Right lobe of liver (tissue), 6 donors: ENCODE results near the gene TENM4. TPM values are rescaled to one million over a fixed set of nuclear protein-coding genes. Genes with fewer than 3 reads are reported as not detected.
"Not testable (repeated sequence)": the region's sequence is repeated elsewhere in the genome, so short reads cannot be mapped to it uniquely, and the experiment has no call there.

Source experiments
- ATAC-seq, 4 donors: fragments of 200-7000 bp; cut with Tn5 transposase; one replicate each; pipeline ENCODE4 v1.9.1; 2020; ENCODE audit warnings: mild to moderate bottlenecking in 4 of 4, moderate library complexity in 4 of 4
- DNase-seq, 3 donors: peaks; one replicate each; pipeline ENCODE4 v3.0.0-alpha.2; 2020
- H3K27ac ChIP-seq, 3 donors: fragments of 200-600 bp; one replicate each; pipeline ENCODE4 v1.8.0; 2022
- H3K27me3 ChIP-seq, 2 donors: fragments of 200-600 bp; one replicate each; pipeline ENCODE4 v1.8.0; 2022
- H3K36me3 ChIP-seq, 4 donors: fragments of 200-600 bp; sonication (generic) in 1 of 4; one replicate each; pipeline versions ENCODE4 v1.5.1 to v1.8.0; 2017 to 2022; ENCODE audit warnings: control low read depth in 1 of 4
- H3K4me1 ChIP-seq, 4 donors: fragments of 200-600 bp; sonication (generic) in 1 of 4; one replicate each; pipeline versions ENCODE4 v1.5.1 to v1.8.0; 2017 to 2022; ENCODE audit warnings: control low read depth in 1 of 4
- H3K4me3 ChIP-seq, 3 donors: fragments of 200-600 bp; one replicate each; pipeline ENCODE4 v1.8.0; 2022
- H3K9me3 ChIP-seq, 4 donors: fragments of 200-600 bp; sonication (generic) in 1 of 4; one replicate each; pipeline versions ENCODE4 v1.5.1 to v1.8.0; 2017 to 2022; ENCODE audit warnings: control low read depth in 1 of 4
- CTCF ChIP-seq, 4 donors: fragments of 200-600 bp in 3 of 4; fragments of 450-650 bp in 1 of 4; IDR thresholded peaks; one replicate each; pipeline versions ENCODE4 v1.5.1 to v1.8.0; 2016 to 2022; ENCODE audit warnings: antibody characterized with exemption in 4 of 4, mild to moderate bottlenecking in 2 of 4
- POLR2A ChIP-seq: fragments of 450-650 bp; IDR thresholded peaks from one replicate; pipeline ENCODE4 v1.6.1; 2017; ENCODE audit warnings: antibody characterized with exemption, mild to moderate bottlenecking
- WGBS: methylation state at CpG from one replicate; pipeline ENCODE4 v1.1.6; 2018; ENCODE audit warnings: low coverage, low lambda C conversion rate; ENCODE audit not compliant: insufficient coverage; ENCODE audit errors: missing lambda C conversion rate; 5-methylcytosine and 5-hydroxymethylcytosine counted together
- intact Hi-C, 2 donors: fragments of 100-400 bp; cut with DNase I; formaldehyde crosslinking; loops; one replicate each; pipeline versions ENCODE4 v1.11.2 to v1.14.1; 2022
- total RNA-seq, 6 experiments: library from RNA; depleted of rRNA in 2 of 6; stranded (reverse); fragments of >200 nt in 2 of 6; fragmentation: NEBNext Ultra II Directional in 3 of 6; extraction: Animal tissue kit (Norgen Biotek cat#: 25700) in 3 of 6; gene quantifications; one replicate each; pipeline versions ENCODE4 v1.1.0 to v1.2.4, GENCODE V29; 2016 to 2023
- donor health status: DM: no; HTN: yes; CAD: no.
- donor health status: DM: no; HTN: no; CAD: no.
- donor health status: DM: no; HTN: no; CAD: no.
- donor health status: DM: no; HTN: yes; CAD: no.
- donor health status: DM: no; HTN: yes; CAD: no.

TENM4 gene
- total RNA-seq, 6 experiments from 2014 or later: 0.04 to 0.58 (median 0.14) TPM; not detected in 2

DNA sequence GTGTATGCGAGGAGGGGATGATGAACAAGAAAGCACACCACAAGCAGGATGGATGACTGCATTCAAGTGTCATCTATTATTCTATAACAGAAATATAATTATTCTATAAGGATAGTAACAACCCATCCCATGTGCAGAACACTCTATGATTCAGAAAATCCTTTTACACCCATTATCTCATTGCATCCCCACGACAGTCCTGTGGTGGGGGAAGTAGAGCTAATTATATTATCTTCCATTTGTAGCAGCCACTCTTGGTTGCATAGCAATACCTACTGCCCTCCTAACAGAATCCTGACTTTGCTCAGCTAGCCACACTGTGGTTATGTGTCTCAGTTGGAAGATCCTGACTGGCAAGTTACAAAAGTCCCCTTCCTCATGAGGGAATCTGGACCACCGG is 459.7 kb downstream of the TENM4 start:
- no peak overlapping the region for H3K27ac ChIP-seq
- no peak for ATAC-seq

GRCh38 chr11:78978831-78979230 is 462.0 kb downstream of the TENM4 start:
- ATAC-seq: no peak
- intact Hi-C loops: no loop called here
- H3K4me3 ChIP-seq: no peak overlapping the region

More for the DNA sequence above, 459.7 kb downstream of the TENM4 start:
- intact Hi-C loops: no loop called here
- 51% methylated on average over 2 of the region's 3 CpGs for WGBS
- TF ChIP-seq POLR2A: no peak
- no peak for TF ChIP-seq CTCF (IDR thresholded peaks at IDR 0.05)
- Histone ChIP-seq H3K4me1 (peaks cover 0 to 9% (median 0%) of the 10 kb centered on the region in 4 donors), H3K4me3 (no peak overlapping the region), H3K9me3 (no peaks in the 10 kb centered on the region), H3K27me3 (no peaks in the 10 kb centered on the region), H3K36me3 (no peaks in the 10 kb centered on the region)
- no peak for DNase-seq

DNA sequence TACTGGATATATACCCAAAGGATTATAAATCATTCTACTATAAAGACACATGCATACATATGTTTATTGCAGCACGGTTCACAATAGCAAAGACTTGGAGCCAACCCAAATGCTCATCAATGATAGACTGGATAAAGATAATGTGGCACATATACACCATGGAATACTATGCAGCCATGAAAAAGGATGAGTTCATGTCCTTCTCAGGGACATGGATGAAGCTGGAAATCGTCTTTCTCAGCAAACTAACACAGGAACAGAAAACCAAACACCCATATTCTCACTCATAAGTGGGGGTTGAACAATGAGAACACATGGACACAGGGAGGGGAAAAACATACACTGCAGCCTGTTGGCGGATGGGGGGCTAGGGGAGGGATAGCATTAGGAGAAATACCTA is 463.0 kb downstream of the TENM4 start:
- DNase-seq, H3K27ac ChIP-seq, H3K36me3 ChIP-seq, ATAC-seq, intact Hi-C loops, H3K27me3 ChIP-seq, H3K4me3 ChIP-seq, H3K9me3 ChIP-seq, H3K4me1 ChIP-seq: not testable (repeated sequence)
- WGBS: 69% methylated on average over 3 of the region's 3 CpGs

More at GRCh38 chr11:78978831-78979230, 462.0 kb downstream of the TENM4 start:
- no peak overlapping the region for H3K27ac ChIP-seq
- WGBS: no CpG with 5 or more reads among the region's 2 CpGs
- TF ChIP-seq POLR2A (no peak), CTCF (IDR thresholded peaks at IDR 0.05) (no peak)
- no peaks in the 10 kb centered on the region for H3K36me3 ChIP-seq
- H3K27me3 ChIP-seq: no peaks in the 10 kb centered on the region
- H3K9me3 ChIP-seq: no peaks in the 10 kb centered on the region
- H3K4me1 ChIP-seq: no peaks in the 10 kb centered on the region
- DNase-seq: no peak

DNA sequence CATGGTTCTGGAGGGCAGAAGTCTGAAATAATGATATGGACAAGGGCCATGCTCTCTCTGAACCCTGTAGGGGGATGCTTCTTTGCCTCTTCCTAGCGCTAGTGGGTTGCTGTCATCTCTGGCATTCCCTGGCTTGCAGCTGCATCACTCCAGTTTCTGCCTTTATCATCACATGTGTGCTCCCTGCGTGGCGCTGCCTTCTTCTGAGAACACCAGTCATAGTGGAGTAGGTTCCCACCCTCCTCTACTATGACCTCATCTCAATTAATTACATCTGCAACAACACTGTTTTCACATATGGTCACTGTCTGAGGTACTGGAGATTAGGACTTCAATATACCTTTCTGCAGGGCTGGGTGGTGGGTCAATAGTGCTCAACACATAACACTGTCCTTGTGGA is 463.8 kb downstream of the TENM4 start:
- H3K27me3 ChIP-seq: no peaks in the 10 kb centered on the region
- intact Hi-C loops: no loop called here

GRCh38 chr11:78975081-78975480 is 465.7 kb downstream of the TENM4 start:
- Histone ChIP-seq H3K4me3 (no peak overlapping the region), H3K9me3 (no peaks in the 10 kb centered on the region), H3K36me3 (no peaks in the 10 kb centered on the region), H3K27me3 (no peaks in the 10 kb centered on the region), H3K4me1 (no peaks in the 10 kb centered on the region), H3K27ac (no peak overlapping the region)
- ATAC-seq (no peak), DNase-seq (no peak)
- 47% methylated on average over 2 of the region's 5 CpGs for WGBS
- intact Hi-C loops: no loop called here
- TF ChIP-seq CTCF (IDR thresholded peaks at IDR 0.05) (no peak), POLR2A (no peak)

More for the DNA sequence above, 463.8 kb downstream of the TENM4 start:
- DNase-seq (no peak), ATAC-seq (no peak)
- H3K9me3 ChIP-seq: no peaks in the 10 kb centered on the region
- 70% methylated on average over 2 of the region's 3 CpGs for WGBS
- TF ChIP-seq POLR2A: no peak
- no peak for TF ChIP-seq CTCF (IDR thresholded peaks at IDR 0.05)
- H3K4me3 ChIP-seq: no peak overlapping the region
- no peaks in the 10 kb centered on the region for H3K4me1 ChIP-seq
- no peak overlapping the region for H3K27ac ChIP-seq
- H3K36me3 ChIP-seq: no peaks in the 10 kb centered on the region
